AG04450 (cell line): ENCODE measurements around the gene EFEMP2. TPM values are rescaled to one million over a fixed set of nuclear protein-coding genes. Genes with fewer than 3 reads are reported as not detected.
A peak's percentile ranks its signal among the peaks of the same experiment; 100 is the strongest.

Experiments
- CTCF ChIA-PET: fragments of 300-600, 350-600 bp; formaldehyde crosslinking; extraction: SDS; loops from one replicate; lab custom pipeline; 2022; ENCODE audit warnings: antibody characterized with exemption, inconsistent platforms; lab: Charles Lee
- POLR2A ChIA-PET: fragments of 350-600 bp; formaldehyde crosslinking; extraction: SDS; loops from one replicate; lab custom pipeline; 2021; ENCODE audit warnings: antibody characterized with exemption, inconsistent platforms; lab: Yijun Ruan, JAX
- DNase-seq: peaks from one replicate; pipeline ENCODE4 v3.0.0-alpha.2; 2011; ENCODE audit warnings: low read depth, low spot score
- H3K27ac ChIP-seq: one replicate; pipeline ENCODE4 v1.5.1; 2012; ENCODE audit warnings: low read depth, low read length, control low read depth
- H3K27me3 ChIP-seq: one replicate; pipeline ENCODE4 v1.6.0; 2012; ENCODE audit warnings: low read length; ENCODE audit not compliant: control insufficient read depth, insufficient read depth
- H3K4me3 ChIP-seq: 2 replicates; pipeline ENCODE4 v1.5.1; 2011; ENCODE audit warnings: mild to moderate bottlenecking, low read depth, low read length, control low read depth
- H3K9me3 ChIP-seq: 2 replicates; pipeline ENCODE4 v1.5.1; 2012; ENCODE audit warnings: low read length; ENCODE audit not compliant: control insufficient read depth, insufficient read depth
- polyA plus RNA-seq: library from polyadenylated mRNA; depleted of rRNA; stranded (reverse); fragments of >200 nt; gene quantifications from 2 replicates; pipeline ENCODE4 v1.2.3, GENCODE V29; 2011
- TF ChIP-seq, protein P1 (sequence below): IDR thresholded peaks from 2 replicates; pipeline ENCODE4 v1.5.1; 2011; ENCODE audit warnings: low read depth, low read length, control low read depth, inconsistent platforms

Gene EFEMP2
- polyA plus RNA-seq, 1 experiment, result 190 TPM

GRCh38 chr11:65891219-65892136 is 18.9 kb upstream of the EFEMP2 start:
- ChIA-PET CTCF (interaction anchor here (1.0 to 8.9 kb wide), 4 partner anchors 10 to 100 kb away, joined by 5 to 157 read pairs (median 34); partner anchors contain the start of genes CFL1, FOSL1 and MUS81), POLR2A (interaction anchor here (0.8 to 7.3 kb wide), 17 partner anchors 9 to 276 kb away, joined by 3 to 153 read pairs (median 5); partner anchors contain the start of genes BANF1, CFL1, EFEMP2 and EIF1AD)
- Histone ChIP-seq H3K4me3 (peak overlapping the region; percentile 72), H3K27me3 (no peaks in the 10 kb centered on the region), H3K9me3 (no peaks in the 10 kb centered on the region), H3K27ac (peak overlapping the region; percentile 84)
- DNase-seq, result no peak
- TF ChIP-seq, protein P1, sequence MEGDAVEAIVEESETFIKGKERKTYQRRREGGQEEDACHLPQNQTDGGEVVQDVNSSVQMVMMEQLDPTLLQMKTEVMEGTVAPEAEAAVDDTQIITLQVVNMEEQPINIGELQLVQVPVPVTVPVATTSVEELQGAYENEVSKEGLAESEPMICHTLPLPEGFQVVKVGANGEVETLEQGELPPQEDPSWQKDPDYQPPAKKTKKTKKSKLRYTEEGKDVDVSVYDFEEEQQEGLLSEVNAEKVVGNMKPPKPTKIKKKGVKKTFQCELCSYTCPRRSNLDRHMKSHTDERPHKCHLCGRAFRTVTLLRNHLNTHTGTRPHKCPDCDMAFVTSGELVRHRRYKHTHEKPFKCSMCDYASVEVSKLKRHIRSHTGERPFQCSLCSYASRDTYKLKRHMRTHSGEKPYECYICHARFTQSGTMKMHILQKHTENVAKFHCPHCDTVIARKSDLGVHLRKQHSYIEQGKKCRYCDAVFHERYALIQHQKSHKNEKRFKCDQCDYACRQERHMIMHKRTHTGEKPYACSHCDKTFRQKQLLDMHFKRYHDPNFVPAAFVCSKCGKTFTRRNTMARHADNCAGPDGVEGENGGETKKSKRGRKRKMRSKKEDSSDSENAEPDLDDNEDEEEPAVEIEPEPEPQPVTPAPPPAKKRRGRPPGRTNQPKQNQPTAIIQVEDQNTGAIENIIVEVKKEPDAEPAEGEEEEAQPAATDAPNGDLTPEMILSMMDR, result peak; percentile 30; the same call in 1 of the 2 replicates

GRCh38 chr11:65890324-65891218 is 18.0 kb upstream of the EFEMP2 start, which contains the start of gene CCDC85B:
Gene CCDC85B, plus strand, starts transcription at chr11:65890673. Its CDS starts 111 bp downstream, at chr11:65890784.
- TF ChIP-seq, protein P1, result no peak; the same call in 1 of the 2 replicates
- peak within 1 kb of the TSS; percentile 98 for H3K27ac ChIP-seq
- peak; percentile 89 for DNase-seq
- peak within 1 kb of the TSS; percentile 72 for H3K4me3 ChIP-seq
- no peaks in the 10 kb centered on the region for H3K9me3 ChIP-seq
- CTCF ChIA-PET, result interaction anchor here (1.5 to 8.9 kb wide), 7 partner anchors 7 to 178 kb away, joined by 3 to 157 read pairs (median 30); partner anchors contain the start of genes CFL1, FOSL1 and MUS81
- H3K27me3 ChIP-seq, result no peaks in the 10 kb centered on the region
- POLR2A ChIA-PET, result interaction anchor here (0.6 to 7.3 kb wide), 22 partner anchors 10 to 422 kb away, joined by 3 to 153 read pairs (median 5); partner anchors contain the start of genes BANF1, CFL1, EFEMP2 and EIF1AD

DNA sequence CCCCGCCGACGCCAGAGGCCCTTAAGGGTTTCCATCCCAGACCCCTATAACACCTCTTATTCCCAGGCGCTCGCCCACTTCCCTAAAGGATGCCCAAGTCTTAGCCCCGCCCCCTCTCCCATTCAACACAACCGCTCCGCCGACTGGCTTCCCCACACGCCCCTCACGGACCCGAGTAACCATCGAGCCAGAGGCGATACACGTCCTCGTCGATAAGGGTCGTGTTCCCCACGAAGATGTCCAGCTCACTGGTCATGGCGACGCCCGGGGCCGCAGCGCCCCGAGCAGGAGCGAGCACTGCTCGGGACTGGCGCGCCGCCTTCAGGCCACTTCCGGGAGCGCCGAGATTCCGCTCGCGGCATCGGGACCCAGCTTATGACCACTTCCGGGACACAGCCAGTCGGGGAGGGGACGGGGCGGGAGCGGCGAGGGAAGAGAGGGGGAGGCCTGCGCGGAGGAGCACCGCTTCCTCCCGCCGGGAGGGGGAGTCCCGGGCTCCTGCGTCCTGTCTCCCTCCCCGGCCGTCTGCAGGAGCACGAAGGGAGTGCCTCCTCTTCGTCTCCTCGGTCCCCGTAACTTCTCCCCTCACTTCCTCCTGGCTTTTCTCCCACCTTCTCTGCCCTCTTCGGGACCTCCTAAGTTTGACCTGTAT is 15.7 kb upstream of the EFEMP2 start, which contains the start of gene FIBP:
Gene FIBP, minus strand, starts transcription at position 309 of the 652 bp plus-strand sequence. Its CDS starts 53 bp downstream, at position 256.
- H3K4me3 ChIP-seq, result peak within 1 kb of the TSS; percentile 90
- TF ChIP-seq, protein P1, result peak; percentile 74
- peak within 1 kb of the TSS; percentile 98 for H3K27ac ChIP-seq
- no peaks in the 10 kb centered on the region for H3K27me3 ChIP-seq
- ChIA-PET POLR2A (interaction anchor here (0.5 to 7.3 kb wide), 21 partner anchors 10 to 273 kb away, joined by 3 to 153 read pairs (median 4); partner anchors contain the start of genes BANF1, CFL1, EIF1AD and FOSL1), CTCF (interaction anchor here (0.6 to 8.9 kb wide), 66 partner anchors 9 to 1298 kb away, joined by 3 to 157 read pairs (median 6); partner anchors contain the start of genes CFL1, CTSW, FOSL1 and KAT5)
- no peaks in the 10 kb centered on the region for H3K9me3 ChIP-seq
- DNase-seq, result peak; percentile 94

GRCh38 chr11:65887723-65888162 is 15.1 kb upstream of the EFEMP2 start:
- CTCF ChIA-PET, result interaction anchor here (0.6 to 8.9 kb wide), 64 partner anchors 9 to 1299 kb away, joined by 3 to 157 read pairs (median 6); partner anchors contain the start of genes CFL1, CTSW, FOSL1 and KAT5
- TF ChIP-seq, protein P1, result no peak
- Histone ChIP-seq H3K4me3 (peak overlapping the region; percentile 90), H3K9me3 (no peaks in the 10 kb centered on the region), H3K27ac (peak overlapping the region; percentile 81), H3K27me3 (no peaks in the 10 kb centered on the region)
- POLR2A ChIA-PET, result interaction anchor here (0.6 to 7.3 kb wide), 17 partner anchors 10 to 273 kb away, joined by 3 to 153 read pairs (median 7); partner anchors contain the start of genes BANF1, CFL1, EIF1AD and FOSL1
- DNase-seq, result no peak
